ENCODE measurements around the gene NCLN. TPM values are rescaled to one million over a fixed set of nuclear protein-coding genes. Genes with fewer than 3 reads are reported as not detected.

Gene NCLN
- total RNA-seq, 1 donor from 2014 or later = 12.2 TPM

- no peak overlapping the region for H2AFZ ChIP-seq (replicated peaks)
- H3K4me1 ChIP-seq = peaks cover 3% of the 10 kb centered on the region
- H3K4me3 ChIP-seq = no peak overlapping the region
- TF ChIP-seq EZH2phosphoT487 (IDR thresholded peaks at IDR 0.05) (no peak), CTCF (IDR thresholded peaks at IDR 0.05) (no peak), EZH2 (IDR thresholded peaks at IDR 0.05) (no peak)
- H3K4me1 Mint-ChIP-seq = peaks cover 11% of the 10 kb centered on the region
- H3K27ac ChIP-seq = no peak overlapping the region
- no peaks in the 10 kb centered on the region for H3K36me3 Mint-ChIP-seq
- H3K27me3 ChIP-seq = no peaks in the 10 kb centered on the region
- H3F3A ChIP-seq (ENCODE audit: low read depth) = no peaks in the 10 kb centered on the region
- H3K27me3 Mint-ChIP-seq (ENCODE audit: insufficient read depth, low read depth) = peaks cover 12% of the 10 kb centered on the region
- no peak overlapping the region for H3K4me2 ChIP-seq
- no peaks in the 10 kb centered on the region for H3K36me3 ChIP-seq
- H3K4me3 Mint-ChIP-seq = no peak overlapping the region
- no peak overlapping the region for H3K9ac ChIP-seq
- no peaks in the 10 kb centered on the region for H4K20me1 ChIP-seq (ENCODE audit: low read depth)
- no peaks in the 10 kb centered on the region for H3K9me3 ChIP-seq (ENCODE audit: low read depth)
- no peaks in the 10 kb centered on the region for H3K9me3 Mint-ChIP-seq
- no peak for DNase-seq (ENCODE audit: low spot score)
- H3K79me2 ChIP-seq (ENCODE audit: low read depth) = no peaks in the 10 kb centered on the region
- no peak overlapping the region for H3K27ac Mint-ChIP-seq
Observed at GRCh38 chr19:3149089-3149488, 36.6 kb upstream of the NCLN start.

GRCh38 chr19:3149526-3150505 lies 35.9 kb upstream of the NCLN start:
- peak; percentile 29 for DNase-seq (ENCODE audit: low spot score)
- Histone ChIP-seq H3K27me3 (no peaks in the 10 kb centered on the region), H3K4me1 (peaks cover 3% of the 10 kb centered on the region), H4K20me1 (ENCODE audit: low read depth) (no peaks in the 10 kb centered on the region), H3F3A (ENCODE audit: low read depth) (no peaks in the 10 kb centered on the region), H3K27ac (no peak overlapping the region), H3K9ac (no peak overlapping the region), H3K36me3 (no peaks in the 10 kb centered on the region), H3K79me2 (ENCODE audit: low read depth) (no peaks in the 10 kb centered on the region), H3K9me3 (ENCODE audit: low read depth) (no peaks in the 10 kb centered on the region), H2AFZ (replicated peaks) (peak overlapping the region; percentile 76), H3K4me2 (no peak overlapping the region), H3K4me3 (no peak overlapping the region)
- no peak for TF ChIP-seq EZH2 (IDR thresholded peaks at IDR 0.05)
- no peak for TF ChIP-seq CTCF (IDR thresholded peaks at IDR 0.05)
- Mint-ChIP-seq H3K9me3 (no peaks in the 10 kb centered on the region), H3K27me3 (ENCODE audit: insufficient read depth, low read depth) (peaks cover 12% of the 10 kb centered on the region), H3K36me3 (no peaks in the 10 kb centered on the region), H3K4me1 (peaks cover 11% of the 10 kb centered on the region), H3K27ac (peak overlapping the region; percentile 42), H3K4me3 (no peak overlapping the region)

- H3K4me1 ChIP-seq = peaks cover 3% of the 10 kb centered on the region
- Mint-ChIP-seq H3K4me1 (peaks cover 11% of the 10 kb centered on the region), H3K9me3 (no peaks in the 10 kb centered on the region), H3K36me3 (no peaks in the 10 kb centered on the region), H3K27me3 (ENCODE audit: insufficient read depth, low read depth) (peaks cover 12% of the 10 kb centered on the region), H3K4me3 (no peak overlapping the region), H3K27ac (no peak overlapping the region)
- no peak overlapping the region for H2AFZ ChIP-seq (replicated peaks)
- H3K36me3 ChIP-seq = no peaks in the 10 kb centered on the region
- H4K20me1 ChIP-seq (ENCODE audit: low read depth) = no peaks in the 10 kb centered on the region
- no peaks in the 10 kb centered on the region for H3K9me3 ChIP-seq (ENCODE audit: low read depth)
- TF ChIP-seq EZH2 (IDR thresholded peaks at IDR 0.05) = no peak
- TF ChIP-seq EZH2phosphoT487 (IDR thresholded peaks at IDR 0.05) = no peak
- TF ChIP-seq CTCF (IDR thresholded peaks at IDR 0.05) = no peak
- H3F3A ChIP-seq (ENCODE audit: low read depth) = no peaks in the 10 kb centered on the region
- no peak for DNase-seq (ENCODE audit: low spot score)
- no peak overlapping the region for H3K9ac ChIP-seq
- no peak overlapping the region for H3K4me2 ChIP-seq
- no peaks in the 10 kb centered on the region for H3K27me3 ChIP-seq
- H3K27ac ChIP-seq = no peak overlapping the region
- no peaks in the 10 kb centered on the region for H3K79me2 ChIP-seq (ENCODE audit: low read depth)
- H3K4me3 ChIP-seq = no peak overlapping the region
Observed at GRCh38 chr19:3150739-3151329, 34.9 kb upstream of the NCLN start.

Data from neural progenitor cell (in vitro differentiated cells).